IPS-18a (cell line): Measurements from ENCODE around the gene SYT8.

Experiments used
- H3K27ac ChIP-seq: one replicate; pipeline ENCODE4 v1.5.1; 2013; ENCODE audit warnings: low read length
- H3K27me3 ChIP-seq: one replicate; pipeline ENCODE4 v1.6.1; 2013; ENCODE audit warnings: mild to moderate bottlenecking, low read length; ENCODE audit not compliant: control insufficient read depth, insufficient read depth
- H3K36me3 ChIP-seq: one replicate; pipeline ENCODE4 v1.6.1; 2013; ENCODE audit warnings: low read depth, low read length; ENCODE audit not compliant: control insufficient read depth
- H3K4me1 ChIP-seq: one replicate; pipeline ENCODE4 v1.6.1; 2013; ENCODE audit warnings: low read depth, low read length; ENCODE audit not compliant: control insufficient read depth
- H3K4me3 ChIP-seq: one replicate; pipeline ENCODE4 v1.5.1; 2013; ENCODE audit warnings: low read length
- H3K9ac ChIP-seq: one replicate; pipeline ENCODE4 v1.6.1; 2013; ENCODE audit warnings: mild to moderate bottlenecking, low read length, moderate library complexity
- H3K9me3 ChIP-seq: one replicate; pipeline ENCODE4 v1.6.1; 2013; ENCODE audit warnings: low read depth, low read length; ENCODE audit not compliant: control insufficient read depth

The SYT8 gene

DNA sequence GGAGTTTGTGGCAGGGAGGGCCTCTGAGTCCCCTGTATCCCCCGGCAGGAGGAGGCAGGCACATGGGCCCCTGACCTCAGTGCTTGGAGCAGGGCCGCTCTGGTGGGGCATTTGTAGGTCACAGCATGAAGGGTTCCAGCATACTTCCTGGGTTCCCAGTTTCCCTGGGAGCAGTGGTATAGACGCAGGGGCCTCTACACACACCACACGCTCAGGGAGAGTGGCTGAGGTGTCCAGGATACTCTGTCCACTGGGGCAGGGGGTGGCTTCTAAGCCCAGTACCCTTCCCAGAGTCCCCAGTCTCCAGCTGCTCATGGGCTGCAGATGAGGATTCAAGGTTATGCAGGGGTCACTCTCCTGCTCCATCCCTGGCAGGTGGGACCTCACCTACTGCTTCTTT is 24.2 kb downstream of the SYT8 start:
- Histone ChIP-seq H3K9me3 (no peaks in the 10 kb centered on the region), H3K27me3 (no peaks in the 10 kb centered on the region), H3K27ac (no peak overlapping the region), H3K4me1 (no peaks in the 10 kb centered on the region), H3K36me3 (no peaks in the 10 kb centered on the region), H3K4me3 (no peak overlapping the region), H3K9ac (no peak overlapping the region)

DNA sequence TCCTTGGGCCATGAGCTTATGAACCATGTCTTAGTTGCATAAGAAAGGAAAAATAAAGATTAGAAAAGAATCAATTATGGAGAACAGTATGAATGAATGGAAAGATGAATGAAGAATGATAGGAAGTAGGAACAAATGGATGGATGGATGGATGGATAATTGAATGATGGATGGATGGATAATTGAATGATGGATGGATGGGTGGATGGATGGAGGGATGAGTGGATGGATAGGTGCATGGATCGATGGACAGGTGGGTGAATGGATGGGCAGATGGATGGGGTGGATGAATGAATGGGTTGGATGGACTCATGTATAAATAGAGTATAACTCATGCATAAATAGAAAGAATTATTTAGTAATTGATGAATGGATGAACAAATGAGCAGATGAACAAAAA is 25.3 kb downstream of the SYT8 start:
- Histone ChIP-seq H3K9ac (no peak overlapping the region), H3K27ac (no peak overlapping the region), H3K36me3 (no peaks in the 10 kb centered on the region), H3K4me3 (no peak overlapping the region), H3K9me3 (no peaks in the 10 kb centered on the region), H3K4me1 (no peaks in the 10 kb centered on the region), H3K27me3 (no peaks in the 10 kb centered on the region)

DNA sequence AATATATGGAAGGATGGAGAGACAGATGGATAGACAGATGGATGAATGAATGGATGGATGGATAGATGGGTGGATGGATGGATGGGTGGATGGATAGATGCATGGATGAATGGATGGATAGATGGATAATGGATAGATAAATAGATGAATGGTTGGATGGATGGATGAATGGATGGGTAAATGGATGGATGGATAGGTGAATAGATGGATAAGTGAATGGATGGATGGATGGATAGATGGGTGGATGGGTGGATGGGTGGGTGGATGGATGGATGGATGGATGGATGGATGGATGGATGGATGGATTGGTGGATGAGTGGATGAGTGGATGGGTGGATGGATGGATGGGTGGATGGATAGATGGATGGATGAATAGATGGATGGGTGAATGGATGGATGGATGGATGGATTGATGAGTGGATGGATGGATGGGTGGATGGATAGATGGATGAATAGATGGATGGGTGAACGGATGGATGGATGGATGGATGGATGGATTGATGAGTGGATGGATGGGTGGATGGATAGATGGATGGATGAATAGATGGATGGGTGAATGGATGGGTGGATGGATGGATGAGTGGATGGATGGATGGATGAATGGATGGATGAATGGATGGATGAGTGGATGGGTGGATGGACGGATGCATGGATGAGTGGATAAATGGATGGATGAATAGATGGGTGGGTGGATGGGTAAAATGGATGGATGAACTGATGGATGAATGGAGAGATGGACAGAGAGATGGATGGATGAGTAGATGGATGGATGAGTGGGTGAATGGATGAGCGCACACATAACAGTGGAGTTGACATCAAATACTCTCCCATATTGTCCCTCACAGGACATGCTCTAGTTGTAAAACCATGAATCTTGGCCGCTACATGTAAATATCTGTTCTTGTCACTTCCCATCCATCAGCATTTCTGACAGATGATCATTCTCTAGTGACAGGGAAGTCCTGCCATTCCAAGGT is 26.9 kb downstream of the SYT8 start:
- Histone ChIP-seq H3K9ac (no peak overlapping the region), H3K27ac (no peak overlapping the region), H3K9me3 (no peaks in the 10 kb centered on the region), H3K4me1 (no peaks in the 10 kb centered on the region), H3K36me3 (no peaks in the 10 kb centered on the region), H3K27me3 (no peaks in the 10 kb centered on the region), H3K4me3 (no peak overlapping the region)

DNA sequence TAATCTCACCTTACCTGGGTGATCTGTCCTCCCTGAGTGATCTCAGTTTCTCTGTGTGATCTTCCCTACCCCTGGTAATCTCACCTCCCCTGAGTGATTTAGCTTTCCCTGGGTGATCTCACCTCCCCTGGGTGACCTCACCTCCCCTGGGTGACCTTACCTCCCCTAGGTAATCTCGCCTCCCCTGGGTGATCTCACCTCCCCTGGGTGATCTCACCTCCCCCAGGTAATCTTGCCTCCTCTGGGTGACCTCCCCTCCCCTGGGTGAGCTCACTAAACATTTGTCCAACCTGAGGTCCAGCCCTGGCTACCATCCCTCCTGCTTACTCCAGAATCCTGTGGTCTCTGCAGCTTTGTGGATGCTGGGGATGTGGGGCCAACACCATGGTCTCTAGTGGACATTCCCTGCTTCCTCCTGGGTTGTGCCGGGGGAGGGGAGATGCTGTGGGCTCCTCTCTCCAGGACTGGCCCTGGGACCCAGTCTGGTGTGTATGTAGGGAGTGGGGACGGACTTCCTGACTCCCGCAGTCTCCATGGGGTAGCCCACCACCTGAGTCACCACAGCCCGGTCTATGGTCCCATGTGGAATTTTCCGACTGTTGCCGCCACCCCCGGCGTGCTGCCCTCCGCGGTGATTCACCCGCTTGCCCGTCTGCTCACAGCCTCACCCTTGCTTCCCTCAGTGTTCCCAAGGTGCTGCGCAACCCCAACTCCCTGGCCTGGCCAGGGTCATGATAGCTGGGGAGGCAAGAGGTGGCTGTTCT is 28.0 kb downstream of the SYT8 start:
- Histone ChIP-seq H3K36me3 (no peaks in the 10 kb centered on the region), H3K27me3 (no peaks in the 10 kb centered on the region), H3K27ac (no peak overlapping the region), H3K9me3 (no peaks in the 10 kb centered on the region), H3K4me1 (no peaks in the 10 kb centered on the region), H3K9ac (no peak overlapping the region), H3K4me3 (no peak overlapping the region)

DNA sequence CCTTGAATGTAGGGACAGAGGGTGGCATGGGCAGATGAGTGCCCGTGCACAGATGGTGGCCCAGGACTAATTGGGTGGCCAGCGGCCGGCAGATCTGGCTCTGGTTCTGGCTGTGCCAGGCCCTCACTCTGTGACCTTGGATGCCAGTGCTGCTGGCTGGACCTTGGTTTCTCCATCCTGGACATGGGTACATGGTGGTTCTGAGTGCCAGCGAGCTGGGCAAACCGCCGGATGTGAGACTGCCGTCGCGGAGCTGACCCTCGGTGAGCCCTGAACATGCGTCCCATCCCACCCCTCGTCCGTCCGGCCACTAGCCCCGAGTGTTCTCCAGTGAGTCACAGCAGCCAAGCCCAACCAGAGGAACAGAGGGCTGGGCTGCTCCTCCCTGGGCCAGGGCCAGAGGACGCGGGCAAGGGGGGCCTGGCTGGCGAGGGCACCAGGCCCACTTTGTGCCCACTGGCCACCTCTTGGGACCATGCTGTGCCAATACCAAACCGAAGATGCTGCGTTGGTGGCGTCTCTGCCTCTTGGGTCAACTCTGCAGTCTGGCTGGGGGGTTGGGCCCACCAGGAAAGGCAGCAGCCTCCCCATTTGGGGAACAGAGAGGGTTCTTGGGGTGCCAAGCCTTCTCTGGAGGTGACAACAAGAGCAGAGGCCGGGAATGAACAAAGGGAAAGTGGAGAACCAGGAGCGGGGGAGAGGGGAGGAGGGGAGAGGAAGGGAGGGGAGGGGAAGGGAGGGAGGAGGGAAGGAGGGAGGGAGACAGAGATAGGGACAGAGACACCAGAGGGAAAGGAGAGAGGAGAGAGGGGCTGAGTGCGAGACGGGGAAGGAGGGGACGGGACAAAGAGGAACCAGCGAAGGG is 28.8 kb downstream of the SYT8 start:
- H3K4me1 ChIP-seq: no peaks in the 10 kb centered on the region
- no peaks in the 10 kb centered on the region for H3K36me3 ChIP-seq
- no peak overlapping the region for H3K4me3 ChIP-seq
- no peak overlapping the region for H3K27ac ChIP-seq
- H3K9me3 ChIP-seq: no peaks in the 10 kb centered on the region
- H3K27me3 ChIP-seq: no peaks in the 10 kb centered on the region
- no peak overlapping the region for H3K9ac ChIP-seq

DNA sequence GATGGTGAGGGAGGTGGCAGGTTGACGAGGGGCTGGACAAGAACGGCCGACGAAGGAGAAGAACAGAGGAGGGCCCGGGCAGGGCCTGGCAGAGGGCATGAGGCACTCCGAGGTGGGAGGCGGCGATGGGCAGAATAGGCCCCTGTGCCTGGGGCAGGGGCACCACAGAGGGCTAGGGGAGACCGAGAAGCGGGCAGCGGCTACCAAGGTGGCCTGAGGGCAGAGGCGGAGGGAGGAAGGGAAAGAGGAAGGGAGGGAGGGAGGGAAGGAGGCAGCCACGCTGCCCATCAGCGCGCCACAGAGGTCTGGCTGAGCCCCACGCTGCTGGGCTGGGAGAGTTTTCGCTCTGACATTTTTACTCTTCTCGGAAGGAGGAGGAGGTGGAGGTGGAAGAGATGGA is 29.4 kb downstream of the SYT8 start:
- Histone ChIP-seq H3K4me3 (no peak overlapping the region), H3K27ac (no peak overlapping the region), H3K4me1 (no peaks in the 10 kb centered on the region), H3K27me3 (no peaks in the 10 kb centered on the region), H3K9me3 (no peaks in the 10 kb centered on the region), H3K36me3 (no peaks in the 10 kb centered on the region), H3K9ac (no peak overlapping the region)

DNA sequence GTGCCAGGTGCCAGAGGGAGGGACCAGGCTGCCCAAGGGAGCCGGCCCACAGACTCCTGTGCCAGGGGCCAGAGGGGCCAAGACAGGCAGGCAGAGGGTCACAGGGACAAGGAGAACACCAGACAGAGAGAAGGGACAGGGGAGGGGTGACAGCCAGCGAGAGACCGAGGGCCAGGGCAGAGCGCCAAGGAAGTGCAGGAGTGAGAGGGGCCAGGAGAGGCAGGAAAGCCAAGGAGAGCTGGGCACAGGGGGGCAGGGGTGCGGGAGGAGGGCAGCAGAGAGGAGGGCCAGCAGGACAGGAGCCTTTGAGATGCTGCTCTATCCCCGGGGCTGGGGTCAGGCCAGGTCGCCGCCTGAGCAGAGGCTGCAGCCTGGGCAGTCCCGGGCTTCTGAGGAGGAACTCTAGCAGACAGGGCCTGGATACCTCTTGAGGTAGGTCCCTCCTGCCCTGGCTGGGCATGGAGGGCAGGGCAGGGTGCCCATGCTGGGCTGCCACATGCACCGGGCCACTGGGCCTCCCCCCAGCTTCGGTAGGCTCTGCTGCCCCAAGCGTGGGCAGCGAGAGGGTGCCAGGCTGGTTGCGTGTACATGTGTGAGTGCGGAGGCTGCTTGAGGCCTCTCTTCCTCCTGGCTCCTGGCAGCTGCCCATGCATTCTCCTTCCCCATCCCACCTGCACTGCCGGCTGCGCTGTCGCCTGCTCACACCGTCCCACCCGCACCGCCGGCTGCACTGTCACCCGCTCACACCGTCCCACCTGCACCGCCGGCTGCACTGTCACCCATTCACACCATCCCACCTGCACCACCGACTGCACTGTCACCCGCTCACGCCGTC is 30.3 kb downstream of the SYT8 start:
- H3K4me3 ChIP-seq: no peak overlapping the region
- no peaks in the 10 kb centered on the region for H3K36me3 ChIP-seq
- no peaks in the 10 kb centered on the region for H3K4me1 ChIP-seq
- H3K9me3 ChIP-seq: no peaks in the 10 kb centered on the region
- no peaks in the 10 kb centered on the region for H3K27me3 ChIP-seq
- H3K9ac ChIP-seq: no peak overlapping the region
- no peak overlapping the region for H3K27ac ChIP-seq

DNA sequence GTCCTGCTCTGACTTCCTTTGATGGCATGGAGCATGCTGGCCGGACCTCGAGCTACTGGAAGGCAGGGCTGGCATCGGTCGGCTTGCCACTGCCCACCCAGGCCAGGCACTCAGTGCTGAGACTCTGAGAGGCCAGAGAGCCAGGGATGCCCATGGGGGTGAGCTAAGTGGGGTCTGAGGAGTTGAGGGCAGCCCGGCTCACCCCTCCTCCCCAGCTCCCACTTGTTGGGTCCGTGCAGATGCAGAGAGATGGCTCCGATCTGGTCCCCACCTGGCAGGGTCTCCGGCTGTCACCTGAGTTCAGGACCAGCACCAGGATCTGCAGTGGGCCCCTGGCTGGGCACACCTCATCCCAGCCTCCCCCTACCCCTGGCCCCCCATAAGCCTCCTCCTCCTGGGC is 31.4 kb downstream of the SYT8 start:
- Histone ChIP-seq H3K36me3 (no peaks in the 10 kb centered on the region), H3K4me3 (no peak overlapping the region), H3K9ac (no peak overlapping the region), H3K27me3 (no peaks in the 10 kb centered on the region), H3K27ac (no peak overlapping the region), H3K4me1 (no peaks in the 10 kb centered on the region), H3K9me3 (no peaks in the 10 kb centered on the region)

DNA sequence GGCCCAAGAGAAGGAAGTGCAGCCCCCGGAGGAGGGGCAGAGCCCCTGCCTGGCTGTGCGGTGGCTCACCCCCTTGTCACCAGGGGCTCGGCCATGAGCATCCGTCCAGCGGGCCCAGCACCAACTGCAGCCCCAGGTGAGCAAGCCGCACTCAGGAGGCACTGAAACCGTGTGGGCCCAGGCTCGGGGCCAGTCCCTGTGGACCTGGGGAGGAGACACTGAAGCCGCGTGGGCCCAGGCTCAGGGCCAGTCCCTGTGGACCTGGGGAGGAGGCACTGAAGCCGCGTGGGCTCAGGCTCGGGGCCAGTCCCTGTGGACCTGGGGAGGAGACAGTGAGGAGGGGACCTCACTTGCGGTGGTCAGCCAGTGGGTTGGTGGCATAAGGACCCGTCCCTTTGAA is 32.0 kb downstream of the SYT8 start:
- Histone ChIP-seq H3K27ac (no peak overlapping the region), H3K4me1 (no peaks in the 10 kb centered on the region), H3K9ac (no peak overlapping the region), H3K9me3 (no peaks in the 10 kb centered on the region), H3K27me3 (no peaks in the 10 kb centered on the region), H3K36me3 (no peaks in the 10 kb centered on the region), H3K4me3 (no peak overlapping the region)

DNA sequence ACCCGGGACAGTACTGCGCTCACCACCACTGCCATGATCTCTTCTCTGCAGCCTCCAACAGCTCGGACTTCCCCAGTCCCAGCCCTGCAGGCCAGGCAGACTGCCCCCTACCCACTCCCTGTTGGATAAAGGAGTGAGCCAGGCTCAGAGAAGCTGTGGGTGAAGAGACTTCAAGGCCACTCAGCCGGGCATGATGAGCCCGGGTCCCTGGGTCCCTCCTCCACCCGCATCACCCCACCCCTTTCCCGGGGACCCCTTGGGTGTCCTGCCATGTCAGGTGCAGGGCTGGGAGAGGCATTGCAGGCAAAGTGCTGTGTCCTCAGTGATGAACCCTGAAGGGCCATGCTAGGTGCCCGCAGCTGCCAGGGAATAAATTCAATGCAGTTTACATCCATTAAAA is 32.6 kb downstream of the SYT8 start:
- Histone ChIP-seq H3K27ac (no peak overlapping the region), H3K36me3 (no peaks in the 10 kb centered on the region), H3K27me3 (no peaks in the 10 kb centered on the region), H3K4me1 (no peaks in the 10 kb centered on the region), H3K9ac (no peak overlapping the region), H3K9me3 (no peaks in the 10 kb centered on the region), H3K4me3 (no peak overlapping the region)
